Measurements from ENCODE around the gene CTXN3. TPM values are rescaled to one million over a fixed set of nuclear protein-coding genes. Genes with fewer than 3 reads are reported as not detected.

The CTXN3 gene
- total RNA-seq, 4 donors from 2014 or later = not detected

DNA sequence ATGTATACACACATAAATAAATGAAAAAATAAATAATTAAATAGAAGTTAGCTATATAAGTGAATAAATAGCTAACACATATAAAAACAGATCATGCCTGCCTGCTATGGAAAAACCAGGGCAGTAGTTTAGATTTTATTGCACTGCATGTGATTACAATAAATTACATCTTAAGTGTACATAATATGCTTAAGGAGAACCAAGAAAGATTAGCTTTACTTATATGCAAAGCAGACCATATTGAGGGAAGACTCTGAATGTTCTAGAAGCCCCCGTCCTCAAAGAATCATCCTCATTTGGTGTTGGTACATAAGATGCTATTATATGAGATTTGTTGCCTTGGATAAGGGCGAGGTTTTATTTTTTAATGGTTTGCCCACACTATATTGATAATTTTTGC lies 5.9 kb upstream of the CTXN3 start:
- no peak for DNase-seq (ENCODE audit: low spot score in 2 of 2)
- H3K4me3 ChIP-seq (ENCODE audit: low read depth, poor library complexity, severe bottlenecking) = no peak overlapping the region
- 90 to 93% methylated on average over 2 of the region's 2 CpGs for WGBS, 2 donors
- intact Hi-C loops (cut with DNase I; ENCODE audit: low total_unique reads) = no loop called here
- TF ChIP-seq POLR2A (IDR thresholded peaks at IDR 0.05) = no peak
- TF ChIP-seq, protein P1, sequence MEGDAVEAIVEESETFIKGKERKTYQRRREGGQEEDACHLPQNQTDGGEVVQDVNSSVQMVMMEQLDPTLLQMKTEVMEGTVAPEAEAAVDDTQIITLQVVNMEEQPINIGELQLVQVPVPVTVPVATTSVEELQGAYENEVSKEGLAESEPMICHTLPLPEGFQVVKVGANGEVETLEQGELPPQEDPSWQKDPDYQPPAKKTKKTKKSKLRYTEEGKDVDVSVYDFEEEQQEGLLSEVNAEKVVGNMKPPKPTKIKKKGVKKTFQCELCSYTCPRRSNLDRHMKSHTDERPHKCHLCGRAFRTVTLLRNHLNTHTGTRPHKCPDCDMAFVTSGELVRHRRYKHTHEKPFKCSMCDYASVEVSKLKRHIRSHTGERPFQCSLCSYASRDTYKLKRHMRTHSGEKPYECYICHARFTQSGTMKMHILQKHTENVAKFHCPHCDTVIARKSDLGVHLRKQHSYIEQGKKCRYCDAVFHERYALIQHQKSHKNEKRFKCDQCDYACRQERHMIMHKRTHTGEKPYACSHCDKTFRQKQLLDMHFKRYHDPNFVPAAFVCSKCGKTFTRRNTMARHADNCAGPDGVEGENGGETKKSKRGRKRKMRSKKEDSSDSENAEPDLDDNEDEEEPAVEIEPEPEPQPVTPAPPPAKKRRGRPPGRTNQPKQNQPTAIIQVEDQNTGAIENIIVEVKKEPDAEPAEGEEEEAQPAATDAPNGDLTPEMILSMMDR (IDR thresholded peaks at IDR 0.05) = no peak

GRCh38 chr5:127643607-127644006 lies 5.3 kb upstream of the CTXN3 start:
- TF ChIP-seq, protein P1 (IDR thresholded peaks at IDR 0.05) = no peak
- no peak for TF ChIP-seq POLR2A (IDR thresholded peaks at IDR 0.05)
- intact Hi-C loops (cut with DNase I; ENCODE audit: low total_unique reads) = no loop called here
- DNase-seq (ENCODE audit: low spot score in 2 of 2) = no peak
- whole genome bisulfite sequencing, 2 donors = 54 to 75% methylated on average over 1 of the region's 1 CpG
- no peak overlapping the region for H3K4me3 ChIP-seq (ENCODE audit: low read depth, poor library complexity, severe bottlenecking)

DNA sequence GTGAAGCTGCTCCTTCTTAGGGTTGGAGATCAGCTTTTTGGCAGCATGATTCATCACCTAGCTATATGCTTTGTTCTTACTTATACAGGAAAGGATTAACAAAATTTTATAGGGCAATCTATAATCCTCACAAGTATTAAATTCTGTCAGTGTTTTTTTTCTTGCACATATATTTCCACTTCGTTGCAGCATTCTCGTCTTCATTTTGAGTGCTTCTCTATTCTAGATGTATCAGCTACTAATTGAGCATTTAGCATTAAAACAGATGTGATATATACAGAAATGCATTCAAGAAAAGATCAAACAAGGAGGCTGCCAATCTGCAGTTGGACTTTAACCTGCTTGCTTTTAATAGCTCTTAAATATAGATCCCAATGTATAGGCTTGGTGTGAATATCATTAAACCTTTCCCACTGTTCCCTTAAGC lies 3.6 kb upstream of the CTXN3 start:
- DNase-seq (ENCODE audit: low spot score in 2 of 2) = no peak
- TF ChIP-seq POLR2A (IDR thresholded peaks at IDR 0.05) = no peak
- TF ChIP-seq, protein P1 (IDR thresholded peaks at IDR 0.05) = no peak
- 62 to 76% methylated on average over 2 of the region's 2 CpGs for WGBS, 2 donors
- H3K4me3 ChIP-seq (ENCODE audit: low read depth, poor library complexity, severe bottlenecking) = no peak overlapping the region
- intact Hi-C loops (cut with DNase I; ENCODE audit: low total_unique reads) = no loop called here

GRCh38 chr5:127647361-127647958 lies 1.4 kb upstream of the CTXN3 start:
- TF ChIP-seq, protein P1 (IDR thresholded peaks at IDR 0.05) = no peak
- TF ChIP-seq POLR2A (IDR thresholded peaks at IDR 0.05) = no peak
- no peak overlapping the region for H3K4me3 ChIP-seq (ENCODE audit: low read depth, poor library complexity, severe bottlenecking)
- DNase-seq (ENCODE audit: low spot score in 2 of 2) = no peak

DNA sequence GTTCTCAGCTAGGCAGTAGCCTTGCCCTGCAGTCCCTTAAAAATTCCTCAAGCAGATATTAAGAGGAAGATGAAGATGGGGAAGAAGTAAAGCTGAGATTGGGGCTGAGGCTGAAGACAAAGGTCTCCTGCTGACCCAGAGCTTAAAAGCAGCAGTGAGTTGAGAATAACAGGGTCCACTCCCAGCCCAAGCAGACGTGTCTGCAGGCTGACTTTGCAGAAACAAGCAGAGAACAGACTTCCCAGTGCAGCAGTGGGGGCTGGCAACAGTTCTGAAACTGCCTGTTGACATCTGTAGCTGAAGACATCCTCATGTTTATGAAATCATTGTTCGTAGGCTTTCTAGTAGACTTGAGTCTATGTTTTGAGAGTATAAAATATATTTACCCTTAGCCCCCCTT lies 1.1 kb downstream of the CTXN3 start:
- WGBS, 2 donors = 25 to 38% methylated on average over 2 of the region's 2 CpGs
- intact Hi-C loops (cut with DNase I; ENCODE audit: low total_unique reads) = no loop called here
- no peak for TF ChIP-seq POLR2A (IDR thresholded peaks at IDR 0.05)
- TF ChIP-seq, protein P1 (IDR thresholded peaks at IDR 0.05) = no peak
- no peak for DNase-seq (ENCODE audit: low spot score in 2 of 2)
- H3K4me3 ChIP-seq (ENCODE audit: low read depth, poor library complexity, severe bottlenecking) = no peak overlapping the region

More at GRCh38 chr5:127647361-127647958, 1.4 kb upstream of the CTXN3 start:
- WGBS, 2 donors = 52 to 57% methylated on average over 8 of the region's 8 CpGs
- intact Hi-C loops (cut with DNase I; ENCODE audit: low total_unique reads) = no loop called here

DNA sequence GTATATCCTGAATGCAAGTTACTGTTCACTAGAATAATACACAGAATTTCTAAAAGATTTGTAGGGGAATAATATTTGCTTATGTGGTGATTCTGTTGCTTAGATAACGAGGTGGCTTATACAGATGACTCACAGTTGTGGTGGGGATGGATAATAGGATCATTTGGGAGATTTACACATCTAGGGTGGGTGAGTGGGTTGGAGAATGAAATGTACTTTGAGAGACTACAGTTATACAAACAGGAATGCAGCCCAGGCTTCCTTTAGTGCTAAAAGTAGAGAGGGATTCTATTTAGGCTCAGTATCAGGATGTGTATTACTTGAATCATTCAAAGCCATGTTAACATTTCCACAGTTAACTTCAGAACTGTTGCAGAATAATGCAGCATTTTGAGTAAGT lies 1.8 kb downstream of the CTXN3 start:
- intact Hi-C loops (cut with DNase I; ENCODE audit: low total_unique reads) = no loop called here
- no peak for DNase-seq (ENCODE audit: low spot score in 2 of 2)
- no peak for TF ChIP-seq POLR2A (IDR thresholded peaks at IDR 0.05)
- TF ChIP-seq, protein P1 (IDR thresholded peaks at IDR 0.05) = no peak
- WGBS, 2 donors = 38 to 60% methylated on average over 1 of the region's 1 CpG
- H3K4me3 ChIP-seq (ENCODE audit: low read depth, poor library complexity, severe bottlenecking) = no peak overlapping the region
